NCI-H748 treated with DMSO at 0.1 percent for 48 hours (cell line): ENCODE data around the gene GBA3.

Experiments used
- DNase-seq: peaks from one replicate; lab custom pipeline; 2025; lab: John Stamatoyannopoulos, UW

The GBA3 gene

GRCh38 chr4:22692736-22693135 lies at the start of gene GBA3:
GBA3 (plus strand) TSS chr4:22692937.
- DNase-seq: no peak

- no peak for DNase-seq
These were observed 48.8 kb upstream of the GBA3 start for GRCh38 chr4:22643952-22644351.

- no peak for DNase-seq
These were observed 47.1 kb upstream of the GBA3 start for GRCh38 chr4:22645481-22646182.

GRCh38 chr4:22648996-22649395 lies 43.7 kb upstream of the GBA3 start:
- no peak for DNase-seq

- DNase-seq: no peak
These were observed 42.0 kb upstream of the GBA3 start for GRCh38 chr4:22650771-22651170.

- DNase-seq: no peak
These were observed 39.0 kb upstream of the GBA3 start for GRCh38 chr4:22653752-22654151.

- no peak for DNase-seq
These were observed 31.3 kb upstream of the GBA3 start for GRCh38 chr4:22661443-22661842.

- DNase-seq: no peak
These were observed 25.3 kb upstream of the GBA3 start for GRCh38 chr4:22667332-22667940.

- no peak for DNase-seq
These were observed 24.4 kb upstream of the GBA3 start for GRCh38 chr4:22668301-22668700.

- no peak for DNase-seq
These were observed 24.0 kb upstream of the GBA3 start for GRCh38 chr4:22668702-22669101.

GRCh38 chr4:22670956-22671355 lies 21.8 kb upstream of the GBA3 start:
- no peak for DNase-seq

GRCh38 chr4:22672519-22672918 lies 20.2 kb upstream of the GBA3 start:
- no peak for DNase-seq

- DNase-seq: no peak
These were observed 19.8 kb upstream of the GBA3 start for GRCh38 chr4:22672944-22673343.

GRCh38 chr4:22674700-22675099 lies 18.0 kb upstream of the GBA3 start:
- no peak for DNase-seq

- DNase-seq: no peak
These were observed 16.7 kb upstream of the GBA3 start for GRCh38 chr4:22676063-22676462.

- no peak for DNase-seq
These were observed 15.0 kb upstream of the GBA3 start for GRCh38 chr4:22677780-22678179.

GRCh38 chr4:22678940-22679854 lies 13.5 kb upstream of the GBA3 start:
- no peak for DNase-seq

GRCh38 chr4:22680065-22680642 lies 12.6 kb upstream of the GBA3 start:
- no peak for DNase-seq

- DNase-seq: no peak
These were observed 9.0 kb upstream of the GBA3 start for GRCh38 chr4:22683726-22684125.

GRCh38 chr4:22686141-22686540 lies 6.6 kb upstream of the GBA3 start:
- DNase-seq: no peak

- no peak for DNase-seq
These were observed 4.5 kb upstream of the GBA3 start for GRCh38 chr4:22688236-22688635.

- no peak for DNase-seq
These were observed 3.3 kb upstream of the GBA3 start for GRCh38 chr4:22689428-22689827.

- DNase-seq: no peak
These were observed 2.3 kb downstream of the GBA3 start for GRCh38 chr4:22695029-22695428.
